Uterus (tissue), 4 donors: ENCODE data around the gene TMEM109. TPM values are rescaled to one million over a fixed set of nuclear protein-coding genes. Genes with fewer than 3 reads are reported as not detected.

ENCODE experiments used
- DNase-seq, 2 donors: peaks; one replicate each; pipeline ENCODE4 v3.0.0-alpha.2; 2019 to 2020
- H3K27ac ChIP-seq, 2 donors: fragments of 200-600 bp; sonication (generic); 1 replicate in 1 of 2; 2 replicates in 1 of 2; pipeline ENCODE4 v1.5.1; 2016 to 2018
- H3K27me3 ChIP-seq, 2 donors: fragments of 200-600 bp; sonication (generic); one replicate each; pipeline ENCODE4 v1.5.1; 2018 to 2019; ENCODE audit warnings: control low read depth in 1 of 2
- H3K36me3 ChIP-seq, 2 donors: fragments of 200-600 bp; sonication (generic); one replicate each; pipeline ENCODE4 v1.5.1; 2019; ENCODE audit warnings: control low read depth in 1 of 2
- H3K4me1 ChIP-seq, 2 donors: fragments of 200-600 bp; sonication (generic); one replicate each; pipeline ENCODE4 v1.5.1; 2018 to 2019; ENCODE audit warnings: control low read depth in 1 of 2
- H3K4me3 ChIP-seq, 2 donors: fragments of 200-600 bp; sonication (generic); 1 replicate in 1 of 2; 2 replicates in 1 of 2; pipeline ENCODE4 v1.5.1; 2018 to 2019; ENCODE audit warnings: mild to moderate bottlenecking in 1 of 2
- H3K9me3 ChIP-seq, 2 donors: fragments of 200-600 bp; sonication (generic); one replicate each; pipeline ENCODE4 v1.5.1; 2019; ENCODE audit warnings: control low read depth in 1 of 2
- POLR2A ChIP-seq, 2 donors: fragments of 450-650 bp; IDR thresholded peaks; one replicate each; pipeline ENCODE4 v1.6.1; 2016; ENCODE audit warnings: antibody characterized with exemption in 2 of 2, mild to moderate bottlenecking in 1 of 2, moderate library complexity in 1 of 2
- intact Hi-C: fragments of 100-400 bp; cut with DNase I; formaldehyde crosslinking; loops from one replicate; pipeline ENCODE4 v1.15.1; 2023; ENCODE audit warnings: low total_unique reads
- total RNA-seq, 4 donors: library from RNA; depleted of rRNA in 3 of 4; stranded (reverse); fragments of >200 nt in 3 of 4; gene quantifications; one replicate each; pipeline versions ENCODE4 v1.1.0 to v1.2.4, GENCODE V29; 2014 to 2023
- TF ChIP-seq, protein P1 (sequence below), 4 experiments: fragments of 200-600 bp in 2 of 4; fragments of 450-650 bp in 2 of 4; sonication (generic) in 2 of 4; IDR thresholded peaks; one replicate each; pipeline ENCODE4 v1.5.1; 2016 to 2019; ENCODE audit warnings: antibody characterized with exemption in 4 of 4, mild to moderate bottlenecking in 2 of 4, moderate library complexity in 1 of 4
- donor health status: DM: yes; HTN: yes; CAD: no.

TMEM109 gene
- total RNA-seq, 4 donors from 2014 or later, result 37.1 to 155 (median 75.3) TPM

DNA sequence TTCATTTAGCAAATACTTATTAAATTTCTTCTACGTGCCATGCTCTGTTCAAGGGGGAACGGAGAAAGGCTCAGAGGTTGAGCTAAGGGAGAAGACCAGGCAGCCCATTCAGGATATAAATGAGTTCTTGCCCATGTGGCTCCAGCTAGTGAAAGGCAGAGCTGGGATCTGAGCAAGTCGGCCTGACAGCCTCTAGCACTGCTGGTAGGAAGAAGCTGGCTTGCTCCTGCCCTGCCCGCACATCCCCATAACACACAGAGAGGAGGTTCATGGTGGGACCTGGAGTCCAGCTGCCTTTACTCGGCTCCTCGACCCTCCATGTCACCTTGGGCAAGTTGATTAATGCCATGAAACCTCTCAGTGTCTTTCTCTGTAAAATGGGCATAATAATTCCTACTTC is 36.1 kb downstream of the TMEM109 start:
- no peak for DNase-seq

DNA sequence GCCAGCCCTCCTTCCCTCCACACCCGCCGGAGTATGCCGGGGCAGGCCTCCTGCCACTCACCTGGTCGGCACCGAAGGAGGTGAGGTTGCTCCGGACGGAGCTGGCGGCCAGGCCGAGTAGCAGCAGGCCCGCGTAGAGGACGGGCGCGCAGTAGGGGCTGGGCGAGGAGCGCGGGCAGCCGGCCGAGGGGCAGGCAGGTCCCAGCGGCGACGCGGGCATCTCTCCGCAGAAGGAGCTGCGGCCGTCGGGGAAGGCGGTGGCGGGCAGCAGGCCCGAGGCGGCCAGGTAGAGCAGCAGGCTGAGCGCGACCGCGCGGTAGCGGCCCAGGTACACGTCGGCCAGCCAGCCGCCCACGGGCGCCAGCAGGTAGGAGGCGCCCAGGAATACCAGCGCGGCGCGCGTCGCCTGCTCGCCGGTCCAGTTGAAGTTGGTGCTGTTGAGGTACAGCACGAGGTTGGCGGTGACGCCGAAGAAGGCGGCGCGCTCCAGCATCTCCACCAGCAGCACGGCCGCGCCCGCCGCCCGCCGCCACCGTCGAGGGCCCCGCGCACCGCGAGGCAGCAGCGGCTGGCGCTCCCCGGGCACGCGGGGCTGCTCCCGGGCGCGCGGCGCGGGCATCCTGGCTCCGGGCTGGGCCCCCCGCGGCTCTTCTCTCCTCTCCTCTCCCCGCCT is 37.1 kb downstream of the TMEM109 start:
- no peaks in the 10 kb centered on the region for H3K36me3 ChIP-seq
- H3K9me3 ChIP-seq, result no peaks in the 10 kb centered on the region
- H3K27ac ChIP-seq, result peak overlapping the region; percentile 94 to 96
- intact Hi-C loops, result no loop called here
- no peaks in the 10 kb centered on the region for H3K27me3 ChIP-seq
- peak overlapping the region; percentile 55 to 63 for H3K4me3 ChIP-seq
- H3K4me1 ChIP-seq, result peaks cover 0 to 9% of the 10 kb centered on the region in 2 donors
- no peak for TF ChIP-seq POLR2A (IDR thresholded peaks at IDR 0.05)
- TF ChIP-seq, protein P1, sequence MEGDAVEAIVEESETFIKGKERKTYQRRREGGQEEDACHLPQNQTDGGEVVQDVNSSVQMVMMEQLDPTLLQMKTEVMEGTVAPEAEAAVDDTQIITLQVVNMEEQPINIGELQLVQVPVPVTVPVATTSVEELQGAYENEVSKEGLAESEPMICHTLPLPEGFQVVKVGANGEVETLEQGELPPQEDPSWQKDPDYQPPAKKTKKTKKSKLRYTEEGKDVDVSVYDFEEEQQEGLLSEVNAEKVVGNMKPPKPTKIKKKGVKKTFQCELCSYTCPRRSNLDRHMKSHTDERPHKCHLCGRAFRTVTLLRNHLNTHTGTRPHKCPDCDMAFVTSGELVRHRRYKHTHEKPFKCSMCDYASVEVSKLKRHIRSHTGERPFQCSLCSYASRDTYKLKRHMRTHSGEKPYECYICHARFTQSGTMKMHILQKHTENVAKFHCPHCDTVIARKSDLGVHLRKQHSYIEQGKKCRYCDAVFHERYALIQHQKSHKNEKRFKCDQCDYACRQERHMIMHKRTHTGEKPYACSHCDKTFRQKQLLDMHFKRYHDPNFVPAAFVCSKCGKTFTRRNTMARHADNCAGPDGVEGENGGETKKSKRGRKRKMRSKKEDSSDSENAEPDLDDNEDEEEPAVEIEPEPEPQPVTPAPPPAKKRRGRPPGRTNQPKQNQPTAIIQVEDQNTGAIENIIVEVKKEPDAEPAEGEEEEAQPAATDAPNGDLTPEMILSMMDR (IDR thresholded peaks at IDR 0.05), result no peak
- DNase-seq, result peak in 1 of 2 donors; percentile 51

More for the DNA sequence above, 36.1 kb downstream of the TMEM109 start:
- TF ChIP-seq POLR2A (IDR thresholded peaks at IDR 0.05), result no peak
- TF ChIP-seq, protein P1 (IDR thresholded peaks at IDR 0.05), result no peak
- H3K9me3 ChIP-seq, result no peaks in the 10 kb centered on the region
- H3K27ac ChIP-seq, result no peak overlapping the region
- intact Hi-C loops, result no loop called here
- H3K36me3 ChIP-seq, result no peaks in the 10 kb centered on the region
- no peak overlapping the region for H3K4me3 ChIP-seq
- H3K27me3 ChIP-seq, result no peaks in the 10 kb centered on the region
- H3K4me1 ChIP-seq, result peaks cover 0 to 9% of the 10 kb centered on the region in 2 donors

DNA sequence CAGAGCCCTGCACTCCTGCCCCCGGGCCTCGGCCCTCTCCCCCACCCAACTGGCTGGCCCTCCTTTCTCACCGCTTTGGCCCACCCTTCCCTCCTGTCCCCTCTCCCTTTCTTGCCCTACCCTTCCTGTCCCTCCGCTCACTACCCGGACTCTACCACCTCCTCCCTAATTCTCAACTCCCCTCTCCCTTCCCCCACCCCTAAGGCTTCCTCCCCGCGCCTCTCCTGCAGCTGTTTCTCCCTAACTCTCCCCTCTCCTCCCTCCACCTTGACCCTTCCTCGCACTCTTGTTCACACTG is 37.6 kb downstream of the TMEM109 start:
- peak; percentile 34 to 38 for DNase-seq
- TF ChIP-seq POLR2A (IDR thresholded peaks at IDR 0.05), result no peak
- TF ChIP-seq, protein P1 (IDR thresholded peaks at IDR 0.05), result no peak
- H3K4me1 ChIP-seq, result peaks cover 0 to 9% of the 10 kb centered on the region in 2 donors
- intact Hi-C loops, result no loop called here
- H3K27ac ChIP-seq, result peak overlapping the region; percentile 94 to 96
- H3K9me3 ChIP-seq, result no peaks in the 10 kb centered on the region
- peak overlapping the region; percentile 55 to 63 for H3K4me3 ChIP-seq
- H3K27me3 ChIP-seq, result no peaks in the 10 kb centered on the region
- H3K36me3 ChIP-seq, result no peaks in the 10 kb centered on the region

DNA sequence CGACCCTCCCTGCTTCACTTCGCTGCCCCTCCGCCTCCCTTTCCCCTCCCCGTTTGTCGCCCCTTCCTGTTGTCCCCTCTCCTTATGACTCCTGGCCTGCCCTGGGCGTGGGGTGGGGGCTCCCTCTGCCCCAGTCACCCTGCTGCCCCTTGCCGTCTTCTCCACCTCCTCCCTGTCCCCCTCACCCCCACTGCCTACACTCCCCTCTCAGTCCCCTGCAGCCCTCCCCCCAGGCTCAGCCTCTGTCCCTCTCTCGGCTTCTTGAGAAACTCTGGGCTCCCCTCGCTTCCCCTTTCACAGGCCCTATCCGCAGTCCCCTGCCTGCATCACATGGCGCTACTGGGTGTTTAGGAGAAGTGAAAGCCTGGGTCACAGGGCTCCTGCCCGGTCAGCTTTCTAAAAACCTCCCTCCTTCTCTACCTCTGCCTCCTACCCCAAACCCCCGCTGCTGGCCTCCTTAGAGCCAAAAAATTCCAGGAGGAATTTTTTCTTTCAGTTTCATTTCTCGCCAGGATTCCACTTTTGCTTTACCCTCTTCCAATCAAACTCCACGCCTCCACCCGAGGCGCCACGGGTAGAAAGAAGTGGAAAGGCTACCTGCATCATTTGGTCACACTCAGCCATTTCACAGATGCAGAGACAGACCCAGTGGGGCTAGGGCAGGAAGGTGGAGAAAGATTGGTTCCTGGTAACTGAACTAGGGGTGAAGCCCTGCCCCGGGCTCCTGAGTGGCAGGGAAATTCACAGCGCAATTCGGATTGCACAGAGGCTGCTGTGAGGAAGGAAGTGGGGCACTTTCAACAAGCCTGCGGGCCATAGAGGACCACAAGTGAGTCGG is 38.2 kb downstream of the TMEM109 start, which contains the start of gene SLC15A3:
Gene SLC15A3 (minus strand): TSS at position 273 of the 838 bp plus-strand sequence. CDS start 625 bp downstream, outside the sequence.
- peak; percentile 57 to 61 for DNase-seq
- H3K36me3 ChIP-seq, result no peaks in the 10 kb centered on the region
- intact Hi-C loops, result no loop called here
- peak within 1 kb of the TSS; percentile 55 to 63 for H3K4me3 ChIP-seq
- H3K4me1 ChIP-seq, result peaks cover 0 to 9% of the 10 kb centered on the region in 2 donors
- TF ChIP-seq, protein P1 (IDR thresholded peaks at IDR 0.05), result no peak
- no peak for TF ChIP-seq POLR2A (IDR thresholded peaks at IDR 0.05)
- no peaks in the 10 kb centered on the region for H3K9me3 ChIP-seq
- no peaks in the 10 kb centered on the region for H3K27me3 ChIP-seq
- peak within 1 kb of the TSS; percentile 94 to 96 for H3K27ac ChIP-seq

DNA sequence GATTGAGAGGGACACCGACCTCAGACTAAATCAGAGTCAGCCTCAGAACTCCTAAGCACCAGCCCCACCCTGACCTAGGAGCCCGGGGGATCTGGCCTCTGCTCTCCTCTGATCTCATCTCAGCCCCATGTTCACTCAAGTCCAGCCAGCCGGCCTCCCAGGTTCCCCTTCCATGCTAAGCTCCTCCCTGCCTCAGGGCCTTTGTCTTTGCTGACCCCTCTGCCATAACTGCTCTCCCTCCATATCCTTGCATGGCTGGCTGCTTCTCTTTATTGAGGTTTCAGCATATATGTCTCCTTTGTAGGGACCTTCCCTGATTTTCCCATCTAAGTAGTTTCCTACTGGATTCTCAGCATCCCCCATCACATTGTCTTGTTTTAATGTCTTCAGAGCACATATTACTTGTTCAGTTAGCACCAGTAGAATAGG is 38.8 kb downstream of the TMEM109 start:
- DNase-seq, result no peak
- peak overlapping the region; percentile 94 to 96 for H3K27ac ChIP-seq
- H3K27me3 ChIP-seq, result no peaks in the 10 kb centered on the region
- H3K4me3 ChIP-seq, result peak overlapping the region; percentile 55 to 63
- peaks cover 0 to 9% of the 10 kb centered on the region in 2 donors for H3K4me1 ChIP-seq
- no peaks in the 10 kb centered on the region for H3K9me3 ChIP-seq
- intact Hi-C loops, result no loop called here
- H3K36me3 ChIP-seq, result no peaks in the 10 kb centered on the region
- TF ChIP-seq, protein P1 (IDR thresholded peaks at IDR 0.05), result no peak
- no peak for TF ChIP-seq POLR2A (IDR thresholded peaks at IDR 0.05)
